IMR-90 (cell line): Measurements from ENCODE around the gene PXYLP1. TPM values are rescaled to one million over a fixed set of nuclear protein-coding genes. Genes with fewer than 3 reads are reported as not detected.

Experiments
- ATAC-seq: fragments of 200-7000 bp; cut with Tn5 transposase; 2 replicates; pipeline ENCODE4 v1.9.1; 2020; ENCODE audit warnings: low read depth, mild to moderate bottlenecking, moderate library complexity
- BruUV-seq: library from RNA; stranded (reverse); fragments of 400-500 nt; replicated peaks from 2 replicates; lab custom pipeline; 2021; lab: Mats Ljungman, UMichigan
- CTCF ChIA-PET: fragments of 300-600 bp; formaldehyde crosslinking; extraction: SDS; loops from one replicate; lab custom pipeline; 2021; ENCODE audit warnings: antibody characterized with exemption; lab: Yijun Ruan, JAX
- POLR2A ChIA-PET: fragments of 300-600 bp; sonication (Branson Sonifier 250); formaldehyde crosslinking; loops from one replicate; lab custom pipeline; 2022; ENCODE audit warnings: antibody characterized with exemption; ENCODE audit not compliant: unreplicated experiment; lab: Charles Lee
- DNase-seq: peaks from one replicate; pipeline ENCODE4 v3.0.0; 2013
- H2AFZ ChIP-seq: replicated peaks from 2 replicates; pipeline ENCODE3; 2013; ENCODE audit warnings: low read length, mild to moderate bottlenecking; ENCODE audit not compliant: poor library complexity
- H2AK5ac ChIP-seq: 2 replicates; pipeline ENCODE4 v1.6.1; 2013; ENCODE audit warnings: low read depth, low read length, inconsistent platforms
- H2AK9ac ChIP-seq: replicated peaks from 2 replicates; pipeline ENCODE3; 2013; ENCODE audit warnings: mild to moderate bottlenecking, low read depth, low read length, moderate library complexity; ENCODE audit not compliant: poor library complexity
- H2BK120ac ChIP-seq: 2 replicates; pipeline ENCODE4 v1.6.1; 2013; ENCODE audit warnings: low read depth, low read length, inconsistent platforms
- H2BK15ac ChIP-seq: 3 replicates; pipeline ENCODE4 v1.6.1; 2013; ENCODE audit warnings: low read depth, low read length, inconsistent platforms
- H2BK20ac ChIP-seq: 2 replicates; pipeline ENCODE4 v1.6.1; 2013; ENCODE audit warnings: low read depth, mild to moderate bottlenecking, inconsistent platforms, low read length, moderate library complexity
- H2BK5ac ChIP-seq: 2 replicates; pipeline ENCODE4 v1.6.1; 2013; ENCODE audit warnings: mild to moderate bottlenecking, low read depth, low read length, inconsistent platforms; ENCODE audit not compliant: poor library complexity, severe bottlenecking
- H3K14ac ChIP-seq: replicated peaks from 2 replicates; pipeline ENCODE4 v1.6.1; 2013; ENCODE audit warnings: low read depth, low read length, inconsistent platforms
- H3K18ac ChIP-seq: 2 replicates; pipeline ENCODE4 v1.6.1; 2013; ENCODE audit warnings: low read depth, low read length, control low read depth
- H3K23ac ChIP-seq: 2 replicates; pipeline ENCODE4 v1.6.1; 2013; ENCODE audit warnings: low read depth, low read length, inconsistent platforms
- H3K27ac ChIP-seq: 2 replicates; pipeline ENCODE4 v1.5.1; 2013; ENCODE audit warnings: mild to moderate bottlenecking, control low read depth, low read length; ENCODE audit not compliant: insufficient read depth
- H3K27me3 ChIP-seq: 2 replicates; pipeline ENCODE4 v1.6.1; 2013; ENCODE audit warnings: low read length; ENCODE audit not compliant: control insufficient read depth, insufficient read depth
- H3K36me3 ChIP-seq: 2 replicates; pipeline ENCODE4 v1.6.1; 2013; ENCODE audit warnings: low read length, mixed read lengths; ENCODE audit not compliant: control insufficient read depth, insufficient read depth
- H3K4ac ChIP-seq: 2 replicates; pipeline ENCODE4 v1.6.1; 2013; ENCODE audit warnings: low read depth, low read length, inconsistent platforms
- H3K4me1 ChIP-seq: 2 replicates; pipeline ENCODE4 v1.6.1; 2013; ENCODE audit warnings: low read length, mixed read lengths; ENCODE audit not compliant: control insufficient read depth, insufficient read depth
- H3K4me2 ChIP-seq: 2 replicates; pipeline ENCODE4 v1.6.1; 2013; ENCODE audit warnings: low read depth, mild to moderate bottlenecking, control low read depth, low read length, moderate library complexity
- H3K4me3 ChIP-seq: 2 replicates; pipeline ENCODE4 v1.5.1; 2013; ENCODE audit warnings: low read depth, mild to moderate bottlenecking, control low read depth, low read length, moderate library complexity; ENCODE audit not compliant: insufficient read depth
- H3K56ac ChIP-seq: 2 replicates; pipeline ENCODE4 v1.6.1; 2013; ENCODE audit warnings: low read length, inconsistent platforms; ENCODE audit not compliant: insufficient read depth; ENCODE audit errors: extremely low read depth
- H3K79me1 ChIP-seq, 2 experiments: 2 replicates each; pipeline ENCODE4 v1.6.1; 2013; ENCODE audit warnings: low read length in 2 of 2, inconsistent platforms in 1 of 2, low read depth in 1 of 2
- H3K9ac ChIP-seq: 2 replicates; pipeline ENCODE4 v1.6.1; 2013; ENCODE audit warnings: low read depth, low read length, control low read depth
- H3K9me1 ChIP-seq: 2 replicates; pipeline ENCODE4 v1.6.1; 2013; ENCODE audit warnings: low read length, inconsistent platforms; ENCODE audit not compliant: insufficient read depth
- H3K9me3 ChIP-seq: 2 replicates; pipeline ENCODE4 v1.6.1; 2013; ENCODE audit warnings: low read length; ENCODE audit not compliant: control insufficient read depth, insufficient read depth
- H4K20me1 ChIP-seq: 2 replicates; pipeline ENCODE4 v1.6.1; 2013; ENCODE audit warnings: low read length, inconsistent platforms; ENCODE audit not compliant: insufficient read depth
- H4K5ac ChIP-seq: 2 replicates; pipeline ENCODE4 v1.6.1; 2013; ENCODE audit warnings: mild to moderate bottlenecking, low read depth, low read length, control low read depth
- H4K8ac ChIP-seq, 2 experiments: 2 replicates each; pipeline ENCODE4 v1.6.1; 2013; ENCODE audit warnings: low read depth in 2 of 2, low read length in 2 of 2, control low read depth in 1 of 2, inconsistent platforms in 1 of 2
- H4K91ac ChIP-seq: 2 replicates; pipeline ENCODE4 v1.6.1; 2013; ENCODE audit warnings: low read depth, low read length, inconsistent platforms; ENCODE audit not compliant: insufficient read depth
- CEBPB ChIP-seq: IDR thresholded peaks from 2 replicates; pipeline ENCODE4 v1.6.1; 2012; ENCODE audit warnings: low read depth, low read length, improper control_type of control experiment
- MAZ ChIP-seq: IDR thresholded peaks from 2 replicates; pipeline ENCODE4 v1.6.1; 2012; ENCODE audit warnings: low read depth, mild to moderate bottlenecking, low read length, improper control_type of control experiment, moderate library complexity, borderline replicate concordance
- WGBS, 2 experiments: methylation state at CpG; one replicate each; pipeline versions ENCODE4 v1.1.5 to v1.1.7; 2013; ENCODE audit warnings: missing lambda C conversion rate in 2 of 2; ENCODE audit not compliant: insufficient read length in 1 of 2; ENCODE audit errors: extremely low coverage in 2 of 2; 5-methylcytosine and 5-hydroxymethylcytosine counted together
- dilution Hi-C: fragments of 300-500 bp; cut with HindIII; formaldehyde crosslinking; loops from one replicate; pipeline ENCODE4 v1.14.3; 2018; ENCODE audit warnings: low sequenced_read_pairs; ENCODE audit not compliant: unreplicated experiment
- in situ Hi-C: fragments of 300-500 bp; cut with MboI; formaldehyde crosslinking; loops from 3 replicates; pipeline ENCODE4 v1.14.3; 2019; ENCODE audit warnings: low sequenced_read_pairs, inconsistent platforms, mixed read lengths
- intact Hi-C: fragments of 100-400 bp; cut with micrococcal nuclease; formaldehyde crosslinking; loops from 2 replicates; pipeline ENCODE4 v1.10.0; 2022
- polyA plus RNA-seq, 3 experiments: library from polyadenylated mRNA; depleted of rRNA; stranded (reverse); fragments of >200 nt; gene quantifications; 2 replicates each; pipeline ENCODE4 v1.2.3, GENCODE V29; 2012; ENCODE audit warnings: low replicate concordance in 1 of 3
- total RNA-seq: library from RNA; depleted of rRNA; stranded (reverse); fragments of >200 nt; gene quantifications from 2 replicates; pipeline ENCODE4 v1.2.3, GENCODE V29; 2012
- TF ChIP-seq, protein P1 (sequence below): fragments of 150-350 bp; IDR thresholded peaks from 2 replicates; pipeline ENCODE4 v1.6.1; 2017; ENCODE audit warnings: mild to moderate bottlenecking, antibody characterized with exemption, low read length, low read depth

The PXYLP1 gene
- total and polyA plus RNA-seq, 2 of the 4 experiments (the other 2 are of a cell fraction): 11.7 to 15.6 TPM

- Histone ChIP-seq H4K5ac (no peak overlapping the region), H2BK15ac (no peak overlapping the region), H2BK20ac (no peak overlapping the region), H3K4me2 (no peak overlapping the region), H4K91ac (no peak overlapping the region), H3K4me1 (no peaks in the 10 kb centered on the region), H3K27ac (no peak overlapping the region), H3K14ac (no peak overlapping the region), H3K27me3 (peaks cover 21% of the 10 kb centered on the region), H3K18ac (no peak overlapping the region), H4K20me1 (no peaks in the 10 kb centered on the region), H3K36me3 (no peaks in the 10 kb centered on the region), H2AFZ (peak overlapping the region; percentile 24), H2AK5ac (no peak overlapping the region), H3K56ac (no peak overlapping the region), H3K9me1 (no peaks in the 10 kb centered on the region), H3K9me3 (no peaks in the 10 kb centered on the region), H4K8ac (no peak overlapping the region), H3K79me1 (no peaks in the 10 kb centered on the region), H3K9ac (no peak overlapping the region), H3K4me3 (no peak overlapping the region), H3K4ac (no peak overlapping the region), H2AK9ac (no peak overlapping the region), H2BK5ac (no peak overlapping the region), H3K23ac (no peak overlapping the region), H2BK120ac (no peak overlapping the region)
- POLR2A ChIA-PET: no interaction called here
- BruUV-seq: no TSS peak
- intact Hi-C loops (no loop called here), in situ Hi-C loops (loop anchor here (5.0 to 10.0 kb wide), 2 partner anchors 189 to 296 kb away; no protein-coding TSS in a partner anchor), dilution Hi-C loops (loop anchor here (25.0 kb wide), 1 partner anchor 204 kb away; no protein-coding TSS in a partner anchor)
- DNase-seq: peak; percentile 6
- 85 to 100% methylated on average over 1 of the region's 2 CpGs for WGBS, 2 experiments
- no peak for ATAC-seq
- CTCF ChIA-PET: interaction anchor here (0.7 to 1.4 kb wide), 7 partner anchors 9 to 191 kb away, joined by 3 to 5 read pairs (median 4); partner anchors contain the start of gene PXYLP1
- TF ChIP-seq MAZ: no peak
- no peak for TF ChIP-seq CEBPB
- TF ChIP-seq, protein P1, sequence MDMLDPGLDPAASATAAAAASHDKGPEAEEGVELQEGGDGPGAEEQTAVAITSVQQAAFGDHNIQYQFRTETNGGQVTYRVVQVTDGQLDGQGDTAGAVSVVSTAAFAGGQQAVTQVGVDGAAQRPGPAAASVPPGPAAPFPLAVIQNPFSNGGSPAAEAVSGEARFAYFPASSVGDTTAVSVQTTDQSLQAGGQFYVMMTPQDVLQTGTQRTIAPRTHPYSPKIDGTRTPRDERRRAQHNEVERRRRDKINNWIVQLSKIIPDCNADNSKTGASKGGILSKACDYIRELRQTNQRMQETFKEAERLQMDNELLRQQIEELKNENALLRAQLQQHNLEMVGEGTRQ: no peak
Measured at GRCh38 chr3:141191097-141191749, 40.4 kb upstream of the PXYLP1 start.
